Measurements from ENCODE around the gene IGFBPL1. TPM values are rescaled to one million over a fixed set of nuclear protein-coding genes. Genes with fewer than 3 reads are reported as not detected.

IGFBPL1 gene
- total RNA-seq, 1 experiment from 2014 or later: 13.7 TPM

DNA sequence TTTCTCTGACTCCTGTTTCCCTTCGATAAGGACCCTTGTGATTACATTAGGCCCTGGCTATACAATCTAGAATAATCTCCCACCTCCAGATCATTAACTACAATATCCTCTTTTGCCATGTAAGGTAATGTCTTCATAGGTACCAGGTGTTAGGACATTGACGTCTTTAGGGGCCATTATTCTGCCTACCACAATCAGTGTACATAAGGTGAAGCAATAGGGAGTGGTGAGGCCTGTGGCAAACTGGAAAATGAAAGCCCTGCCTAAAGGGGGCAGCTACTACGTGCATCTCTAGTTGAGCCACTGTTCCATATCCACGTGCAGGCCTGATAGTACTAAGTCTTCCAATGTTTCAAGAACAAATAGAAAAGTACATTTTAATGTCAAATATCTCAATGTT, 36.5 kb downstream of the IGFBPL1 start:
- H3K27me3 ChIP-seq (ENCODE audit: control insufficient read depth, insufficient read depth, low read length): no peaks in the 10 kb centered on the region
- no TSS peak for BruUV-seq (replicated peaks)
- in situ Hi-C loops (cut with HindIII; ENCODE audit: low pct_unique_long_range_greater_than_20kb, low sequenced_read_pairs): no loop called here

DNA sequence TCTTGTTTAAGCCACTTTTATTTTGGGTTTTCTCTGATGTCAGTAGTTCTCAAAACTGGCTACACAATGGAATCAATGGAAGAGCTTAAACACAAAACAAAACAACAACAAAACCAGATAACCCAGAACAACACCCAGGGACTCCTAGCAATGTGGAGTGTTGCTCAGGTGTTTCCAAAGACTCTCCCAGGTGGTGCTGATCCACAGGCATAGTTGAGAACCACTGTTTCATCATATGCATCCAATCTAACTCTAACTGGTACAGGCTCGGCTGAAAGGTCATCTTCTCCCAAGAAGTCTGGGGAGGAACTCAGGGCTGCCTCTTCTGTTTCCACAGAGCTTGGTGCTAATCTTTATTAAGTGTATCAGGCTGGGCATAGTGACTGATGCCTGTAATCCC, 37.2 kb downstream of the IGFBPL1 start:
- in situ Hi-C loops (cut with HindIII; ENCODE audit: low pct_unique_long_range_greater_than_20kb, low sequenced_read_pairs): no loop called here

More for the DNA sequence above, 36.5 kb downstream of the IGFBPL1 start:
- DNase-seq (ENCODE audit: low read depth, low spot score) (no peak), ATAC-seq (no peak)
- intact Hi-C loops (cut with micrococcal nuclease; ENCODE audit: unreplicated experiment): no loop called here
- no peak for TF ChIP-seq POLR2AphosphoS5 (IDR thresholded peaks at IDR 0.05; ENCODE audit: low read depth, low read length)
- no peak for TF ChIP-seq REST (IDR thresholded peaks at IDR 0.05; ENCODE audit: insufficient read depth in 1 of 2, low read depth in 2 of 2, low read length in 1 of 2)
- TF ChIP-seq SIN3A (IDR thresholded peaks at IDR 0.05; ENCODE audit: borderline replicate concordance, insufficient read depth, low read depth, low read length): no peak
- no peaks in the 10 kb centered on the region; the same call in 1 of the 2 replicates for H3K36me3 ChIP-seq (ENCODE audit: control insufficient read depth, insufficient read depth, low read length)
- H3K27ac ChIP-seq (ENCODE audit: low read length): no peak overlapping the region
- ChIA-PET POLR2A (no interaction called here), CTCF (no interaction called here)
- peaks cover 4% of the 10 kb centered on the region; the same call in 1 of the 2 replicates for H3K9me3 ChIP-seq (ENCODE audit: control insufficient read depth, insufficient read depth, low read depth, low read length)
- no peaks in the 10 kb centered on the region; the same call in 1 of the 2 replicates for H3K4me1 ChIP-seq (ENCODE audit: control insufficient read depth, insufficient read depth, low read length)
- H3K4me3 ChIP-seq (ENCODE audit: low read depth in 2 of 2, low read length in 2 of 2): no peak overlapping the region

More for the DNA sequence above, 37.2 kb downstream of the IGFBPL1 start:
- H3K36me3 ChIP-seq (ENCODE audit: control insufficient read depth, insufficient read depth, low read length): no peaks in the 10 kb centered on the region
- H3K27me3 ChIP-seq (ENCODE audit: control insufficient read depth, insufficient read depth, low read length): no peaks in the 10 kb centered on the region
- peaks cover 4% of the 10 kb centered on the region; the same call in 1 of the 2 replicates for H3K9me3 ChIP-seq (ENCODE audit: control insufficient read depth, insufficient read depth, low read depth, low read length)
- no peaks in the 10 kb centered on the region; the same call in 1 of the 2 replicates for H3K4me1 ChIP-seq (ENCODE audit: control insufficient read depth, insufficient read depth, low read length)
- TF ChIP-seq TCF7L2 (IDR thresholded peaks at IDR 0.05; ENCODE audit: low read depth, low read length) (no peak), POLR2AphosphoS5 (IDR thresholded peaks at IDR 0.05; ENCODE audit: low read depth, low read length) (no peak), REST (IDR thresholded peaks at IDR 0.05; ENCODE audit: insufficient read depth in 1 of 2, low read depth in 2 of 2, low read length in 1 of 2) (no peak), SIN3A (IDR thresholded peaks at IDR 0.05; ENCODE audit: borderline replicate concordance, insufficient read depth, low read depth, low read length) (no peak), CTCF (IDR thresholded peaks at IDR 0.05) (no peak)
- ATAC-seq (no peak), DNase-seq (ENCODE audit: low read depth, low spot score) (no peak)
- intact Hi-C loops (cut with micrococcal nuclease; ENCODE audit: unreplicated experiment): no loop called here
- ChIA-PET CTCF (no interaction called here), POLR2A (no interaction called here)
- H3K4me3 ChIP-seq (ENCODE audit: low read depth in 2 of 2, low read length in 2 of 2): no peak overlapping the region
- H3K27ac ChIP-seq (ENCODE audit: low read length): no peak overlapping the region
- BruUV-seq (replicated peaks): no TSS peak

Measured in Panc1 (cell line).